Suprapubic skin (tissue), 4 donors: ENCODE results near the gene TPM4.

ENCODE experiments used
- POLR2A ChIP-seq, 2 donors: fragments of 450-650 bp; IDR thresholded peaks; one replicate each; pipeline ENCODE4 v1.6.1; 2017; ENCODE audit warnings: antibody characterized with exemption in 2 of 2, mild to moderate bottlenecking in 2 of 2, moderate library complexity in 2 of 2
- POLR2AphosphoS5 ChIP-seq, 3 donors: sonication (generic); formaldehyde crosslinking; IDR thresholded peaks; one replicate each; pipeline ENCODE4 v1.6.1; 2017; ENCODE audit warnings: antibody characterized with exemption in 3 of 3
- TF ChIP-seq, protein P1 (sequence below), 2 donors: fragments of 200-600 bp in 1 of 2; fragments of 450-650 bp in 1 of 2; sonication (generic) in 1 of 2; IDR thresholded peaks; one replicate each; pipeline ENCODE4 v1.5.1; 2016 to 2019; ENCODE audit warnings: antibody characterized with exemption in 2 of 2, mild to moderate bottlenecking in 1 of 2, moderate library complexity in 1 of 2

- TF ChIP-seq POLR2A (IDR thresholded peaks at IDR 0.05): no peak
- TF ChIP-seq, protein P1, sequence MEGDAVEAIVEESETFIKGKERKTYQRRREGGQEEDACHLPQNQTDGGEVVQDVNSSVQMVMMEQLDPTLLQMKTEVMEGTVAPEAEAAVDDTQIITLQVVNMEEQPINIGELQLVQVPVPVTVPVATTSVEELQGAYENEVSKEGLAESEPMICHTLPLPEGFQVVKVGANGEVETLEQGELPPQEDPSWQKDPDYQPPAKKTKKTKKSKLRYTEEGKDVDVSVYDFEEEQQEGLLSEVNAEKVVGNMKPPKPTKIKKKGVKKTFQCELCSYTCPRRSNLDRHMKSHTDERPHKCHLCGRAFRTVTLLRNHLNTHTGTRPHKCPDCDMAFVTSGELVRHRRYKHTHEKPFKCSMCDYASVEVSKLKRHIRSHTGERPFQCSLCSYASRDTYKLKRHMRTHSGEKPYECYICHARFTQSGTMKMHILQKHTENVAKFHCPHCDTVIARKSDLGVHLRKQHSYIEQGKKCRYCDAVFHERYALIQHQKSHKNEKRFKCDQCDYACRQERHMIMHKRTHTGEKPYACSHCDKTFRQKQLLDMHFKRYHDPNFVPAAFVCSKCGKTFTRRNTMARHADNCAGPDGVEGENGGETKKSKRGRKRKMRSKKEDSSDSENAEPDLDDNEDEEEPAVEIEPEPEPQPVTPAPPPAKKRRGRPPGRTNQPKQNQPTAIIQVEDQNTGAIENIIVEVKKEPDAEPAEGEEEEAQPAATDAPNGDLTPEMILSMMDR (IDR thresholded peaks at IDR 0.05): no peak
- no peak for TF ChIP-seq POLR2AphosphoS5 (IDR thresholded peaks at IDR 0.05)
Measured at GRCh38 chr19:16032509-16033135, 43.7 kb upstream of the TPM4 start.
